Activated CD4-positive, alpha-beta T cell treated with anti-CD3 and anti-CD28 coated beads, Interleukin-2, Interleukin-4, amounts not matched to agents 100 ng/mL and 50 ng/mL, durations not matched to agents 16 hours and 8 hours (primary cell): ENCODE measurements around the gene SLC9A6.
A peak's percentile ranks its signal among the peaks of the same experiment; 100 is the strongest.

ENCODE experiments used
- DNase-seq: peaks from one replicate; pipeline ENCODE4 v3.0.0-alpha.2; 2020; ENCODE audit warnings: low spot score

Gene SLC9A6

DNA sequence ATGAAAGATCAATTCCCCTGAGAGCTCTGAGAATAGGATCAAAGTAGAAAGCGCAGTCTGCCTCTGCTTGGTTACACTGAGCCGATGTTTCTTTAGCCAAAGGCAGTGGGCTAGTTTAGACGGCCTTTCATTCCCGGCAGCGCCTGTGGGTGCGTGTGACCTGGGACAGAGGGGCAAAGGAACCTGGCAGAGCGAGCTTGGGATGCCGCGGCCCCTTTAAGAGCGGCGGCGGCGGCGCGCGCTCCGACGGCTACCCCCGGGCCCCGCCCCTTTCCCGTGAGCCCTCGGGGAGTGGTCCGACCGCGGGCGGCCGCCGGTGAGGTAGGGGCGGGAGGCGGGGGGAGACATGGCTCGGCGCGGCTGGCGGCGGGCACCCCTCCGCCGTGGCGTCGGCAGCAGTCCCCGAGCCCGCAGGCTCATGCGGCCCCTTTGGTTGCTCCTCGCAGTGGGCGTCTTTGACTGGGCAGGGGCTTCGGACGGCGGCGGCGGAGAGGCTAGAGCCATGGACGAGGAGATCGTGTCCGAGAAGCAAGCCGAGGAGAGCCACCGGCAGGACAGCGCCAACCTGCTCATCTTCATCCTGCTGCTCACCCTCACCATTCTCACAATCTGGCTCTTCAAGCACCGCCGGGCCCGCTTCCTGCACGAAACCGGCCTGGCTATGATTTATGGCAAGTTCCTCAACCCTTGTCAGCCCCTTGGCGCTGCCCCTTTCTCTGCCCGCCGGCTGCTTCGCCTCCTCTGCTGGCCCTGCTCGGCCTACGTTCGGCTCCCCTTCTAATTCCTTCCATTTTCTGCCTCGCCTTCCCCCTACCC, at the start of gene SLC9A6:
Gene SLC9A6 (plus strand): TSS at position 279 of the 816 bp plus-strand sequence. CDS start 224 bp downstream, at position 503.
- peak; percentile 45 for DNase-seq

DNA sequence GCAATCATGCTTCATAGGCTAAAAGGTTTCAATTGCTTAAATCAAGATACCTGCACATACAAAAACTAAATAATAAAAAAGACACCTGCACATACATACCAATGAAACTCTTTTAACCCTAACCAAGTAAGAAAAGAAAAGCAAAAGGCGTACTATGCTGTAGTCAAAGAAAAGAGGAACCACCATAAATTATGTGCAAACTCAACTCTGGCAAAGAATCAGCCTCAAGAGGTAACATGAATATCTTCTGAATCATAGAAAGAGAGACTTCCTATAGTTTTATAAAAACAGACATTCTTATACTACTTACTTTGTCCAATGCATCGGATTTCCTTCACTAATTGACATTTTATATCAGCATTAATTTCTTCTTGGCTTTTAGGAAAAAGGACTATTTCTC, 40.7 kb upstream of the SLC9A6 start:
- no peak for DNase-seq

DNA sequence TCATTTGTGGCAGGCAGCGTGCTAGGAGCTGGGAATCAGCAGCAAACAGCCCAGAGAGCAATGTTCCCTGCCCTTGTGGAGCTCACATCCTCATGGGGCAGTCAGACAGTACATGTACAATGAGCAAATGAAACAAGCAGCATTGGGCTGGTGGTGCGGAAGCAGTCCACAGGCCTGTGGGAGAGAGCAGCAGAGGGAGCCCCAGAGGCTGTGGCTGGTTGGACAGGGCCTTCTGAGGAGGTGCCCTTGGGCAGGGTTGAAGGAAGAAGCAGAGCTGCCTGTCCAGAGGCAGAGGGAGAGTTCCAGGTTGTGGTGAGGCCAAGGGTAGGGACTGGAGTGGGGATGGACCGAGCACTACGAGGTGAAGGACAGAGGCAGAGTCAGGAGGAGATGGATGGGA, 33.9 kb upstream of the SLC9A6 start:
- no peak for DNase-seq

DNA sequence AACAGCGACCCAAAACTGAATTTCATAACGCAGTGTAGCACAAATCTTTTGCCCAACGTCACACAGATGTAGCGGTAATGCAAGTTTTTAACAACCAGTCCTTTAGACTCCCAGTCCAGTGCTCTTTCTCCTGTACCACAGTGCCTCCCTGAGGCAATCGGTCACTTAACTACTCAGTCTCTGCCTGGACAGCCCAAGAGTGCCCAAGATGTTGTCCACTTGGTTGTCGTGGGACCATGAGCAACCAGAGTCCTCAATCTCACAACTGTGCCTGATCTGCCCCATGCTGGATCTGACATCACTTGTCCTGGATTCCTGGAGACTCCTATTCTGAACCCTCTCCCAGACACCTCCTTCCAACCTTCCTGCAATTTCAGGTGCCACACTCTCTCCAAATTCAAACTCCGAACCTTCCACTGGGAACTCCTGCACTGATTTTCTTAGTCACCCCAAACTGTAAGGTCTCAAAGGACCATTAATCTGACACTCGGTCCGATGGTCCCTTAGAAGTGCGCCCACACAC, 12.1 kb upstream of the SLC9A6 start:
- DNase-seq, result no peak

DNA sequence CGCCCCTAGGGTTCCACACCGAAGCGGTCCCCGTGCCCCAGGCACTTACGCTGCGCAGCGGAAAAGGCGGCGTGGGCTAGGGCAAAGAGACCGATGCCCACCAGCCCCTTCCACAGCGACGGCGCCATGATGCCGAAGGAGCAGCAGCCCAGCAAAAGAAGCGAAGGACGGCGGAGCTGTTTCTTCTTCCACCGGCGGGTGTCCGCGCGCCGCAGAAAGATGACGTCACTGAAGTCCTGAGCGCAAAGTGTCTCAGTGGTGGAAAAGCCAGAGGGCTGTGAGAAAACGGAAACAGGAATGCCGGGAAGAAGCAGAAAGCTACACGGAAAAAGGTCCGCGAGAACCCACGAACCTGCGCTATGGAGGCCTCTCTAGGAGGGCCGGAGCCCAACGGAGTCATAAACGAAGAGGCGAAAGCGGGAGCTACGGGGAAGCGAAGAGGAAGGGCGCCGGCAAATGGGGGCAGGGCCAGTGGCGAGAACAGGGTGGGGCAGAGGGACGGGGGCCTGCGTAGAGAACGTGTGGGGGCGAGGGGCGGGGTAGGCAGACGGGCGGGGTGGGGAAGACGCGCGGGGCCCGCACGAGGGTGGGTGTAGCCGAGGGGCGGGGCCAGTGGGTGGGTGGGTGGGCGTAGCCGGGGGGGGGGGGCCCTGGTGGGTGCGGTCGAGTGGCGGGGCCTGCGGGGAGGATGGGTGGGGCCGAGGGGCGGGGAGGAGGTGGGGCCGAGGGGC, 11.5 kb upstream of the SLC9A6 start, which contains the start of gene MMGT1:
Gene MMGT1 (minus strand): TSS at position 441 of the 731 bp plus-strand sequence. CDS start 313 bp downstream, at position 128.
- peak; percentile 73 for DNase-seq

DNA sequence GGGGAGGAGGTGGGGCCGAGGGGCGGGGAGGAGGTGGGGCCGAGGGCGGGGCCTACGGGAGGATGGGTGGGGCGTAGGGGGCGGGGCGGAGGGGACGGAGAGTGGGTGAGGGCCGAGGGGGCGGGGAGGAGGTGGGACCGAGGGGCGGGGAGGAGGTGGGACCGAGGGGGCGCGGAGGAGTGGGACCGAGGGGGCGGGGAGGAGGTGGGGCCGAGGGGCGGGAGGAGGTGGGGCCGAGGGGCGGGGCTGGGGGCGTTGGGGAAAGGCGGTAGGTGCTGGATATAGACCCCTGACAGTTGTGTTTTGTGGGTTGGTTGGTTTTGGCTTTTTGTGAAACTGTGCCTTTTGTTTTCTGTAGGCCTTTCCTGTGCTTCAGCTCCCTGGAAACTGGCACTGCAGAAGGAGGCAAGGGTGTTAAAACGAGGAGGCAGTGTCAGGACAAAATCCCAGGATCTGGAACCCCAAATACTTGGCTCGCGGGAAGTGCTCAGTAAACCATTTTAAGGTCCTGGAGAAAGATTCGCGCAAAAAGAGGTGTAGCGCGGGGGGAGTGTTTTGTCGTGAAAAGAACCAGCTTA, 10.9 kb upstream of the SLC9A6 start:
- peak; percentile 66 for DNase-seq

DNA sequence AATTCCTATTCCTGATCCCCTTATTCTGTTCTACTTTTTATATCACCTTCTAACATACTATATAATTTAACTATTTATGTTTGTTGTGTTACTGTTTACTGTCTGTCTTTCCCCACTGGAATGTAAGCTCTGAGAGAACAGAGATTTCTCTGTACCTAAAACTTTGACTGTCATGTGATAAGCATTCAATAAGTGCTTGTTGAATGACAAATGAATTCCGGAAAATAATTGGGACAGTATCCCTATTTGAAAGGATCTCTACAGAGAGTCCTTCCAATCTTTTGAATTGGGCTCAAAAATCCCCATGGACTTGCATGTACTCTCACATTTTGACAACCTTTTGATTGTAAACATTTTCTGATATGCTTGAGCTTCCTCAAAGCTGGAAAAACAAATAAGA, 9.8 kb upstream of the SLC9A6 start:
- no peak for DNase-seq

DNA sequence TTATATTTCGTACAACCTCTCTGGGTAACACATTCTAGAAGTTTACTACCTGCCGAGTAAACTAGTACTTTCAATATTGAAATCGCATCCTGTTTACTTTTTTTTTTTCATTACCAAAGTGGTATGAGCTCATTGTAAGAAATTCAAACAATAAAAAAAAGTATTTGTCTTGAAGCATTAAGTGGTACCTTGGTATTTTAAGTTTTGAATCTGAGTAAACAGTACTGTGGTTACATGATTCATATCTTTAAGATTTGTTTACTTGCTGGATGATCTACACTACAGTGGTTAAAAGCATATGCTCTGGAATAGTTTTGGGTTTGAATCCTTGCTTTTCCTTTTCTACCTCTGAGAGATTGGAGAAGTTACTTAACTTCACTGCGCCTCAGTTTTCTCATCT, 7.6 kb upstream of the SLC9A6 start:
- DNase-seq, result no peak

DNA sequence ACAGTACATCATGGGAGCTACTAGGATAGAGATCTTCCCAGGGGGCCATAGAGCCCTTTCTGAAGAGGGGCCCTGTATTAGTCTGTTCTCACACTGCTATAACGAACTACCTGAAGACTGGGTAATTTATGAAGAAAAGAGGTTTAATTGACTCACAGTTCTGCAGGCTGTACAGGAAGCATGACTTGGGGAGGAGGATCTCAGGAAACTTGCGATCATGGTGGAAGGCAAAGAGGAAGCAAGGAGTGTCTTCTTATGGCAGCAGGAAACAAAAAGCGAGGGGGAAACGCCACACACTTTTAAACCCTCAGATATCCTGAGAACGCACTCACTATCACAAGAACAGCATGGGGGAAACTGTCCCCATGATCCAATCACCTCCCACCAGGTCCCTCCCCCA, 4.2 kb upstream of the SLC9A6 start:
- no peak for DNase-seq

DNA sequence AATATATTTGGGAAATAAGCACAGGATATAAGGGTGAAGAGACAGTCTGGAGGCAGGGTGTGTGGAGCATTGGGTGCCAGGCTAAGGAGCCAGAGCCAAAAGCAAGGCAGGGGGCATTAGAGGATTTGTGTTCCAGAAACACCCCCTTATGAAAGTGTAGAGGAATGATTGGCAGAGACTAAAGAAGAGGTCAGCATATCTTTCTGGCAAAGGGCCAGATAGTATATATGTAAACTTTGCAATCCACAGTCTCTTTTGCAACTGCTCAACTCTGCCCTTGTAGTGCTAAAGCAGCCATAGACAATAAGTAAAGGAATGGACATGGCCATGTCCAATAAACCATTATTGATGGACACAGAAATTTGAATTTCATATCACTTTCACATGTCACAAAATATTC, 3.6 kb upstream of the SLC9A6 start:
- DNase-seq, result no peak

DNA sequence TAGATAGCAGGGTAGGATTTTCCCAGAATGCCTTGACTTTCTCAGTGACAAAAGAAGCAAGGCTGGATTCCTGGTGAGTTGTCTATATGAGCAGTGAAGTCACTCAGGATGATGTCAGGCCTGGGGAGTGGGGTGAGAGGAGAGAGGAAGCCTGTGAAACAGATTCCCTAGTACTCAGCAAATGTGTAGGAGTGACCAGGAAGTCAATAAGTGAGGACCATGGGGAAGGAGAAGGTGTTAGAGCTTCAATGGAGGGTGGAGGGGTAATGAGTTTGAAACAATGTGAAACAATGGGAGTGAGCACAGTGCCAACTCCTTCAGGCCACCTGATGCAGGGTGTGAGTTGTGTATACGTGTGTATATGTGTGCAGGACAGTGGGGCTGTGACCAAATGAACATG, 2.4 kb upstream of the SLC9A6 start:
- no peak for DNase-seq

DNA sequence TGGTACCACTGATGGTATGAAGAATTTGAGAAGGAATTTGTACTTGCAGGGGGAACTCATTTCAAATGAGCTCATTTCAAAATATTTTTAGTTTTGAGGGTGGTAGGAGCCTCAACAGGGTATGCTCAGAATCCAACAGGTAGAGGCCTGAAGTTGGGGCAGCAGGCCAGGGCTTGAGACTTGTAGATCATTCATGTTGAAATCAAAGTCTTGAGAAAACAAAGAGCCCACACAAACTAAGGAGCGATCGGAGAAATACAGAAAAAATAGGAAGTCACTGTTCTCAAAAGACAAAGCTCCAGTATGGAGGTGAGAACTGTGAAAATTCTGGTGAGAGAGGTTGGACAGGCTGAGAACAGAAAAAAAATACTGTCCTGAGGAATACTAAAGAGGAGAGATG, 979 bp upstream of the SLC9A6 start:
- no peak for DNase-seq

DNA sequence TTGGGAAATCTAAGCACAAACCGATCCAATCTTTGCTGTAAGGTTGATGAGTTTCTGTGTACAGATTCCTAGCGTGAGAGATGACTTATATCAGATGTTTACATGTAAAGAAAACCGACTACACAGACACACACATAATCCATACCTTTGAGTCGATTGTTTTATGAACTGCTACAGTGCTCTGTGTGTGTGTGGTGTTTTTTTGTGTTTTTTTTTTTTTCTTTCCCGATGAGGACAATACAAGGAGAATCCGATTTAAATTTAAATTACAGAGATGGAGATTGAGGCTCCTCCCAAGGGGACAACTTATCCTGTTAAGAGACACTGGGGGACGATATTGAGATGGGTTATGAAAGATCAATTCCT, 461 bp upstream of the SLC9A6 start:
- DNase-seq, result no peak

DNA sequence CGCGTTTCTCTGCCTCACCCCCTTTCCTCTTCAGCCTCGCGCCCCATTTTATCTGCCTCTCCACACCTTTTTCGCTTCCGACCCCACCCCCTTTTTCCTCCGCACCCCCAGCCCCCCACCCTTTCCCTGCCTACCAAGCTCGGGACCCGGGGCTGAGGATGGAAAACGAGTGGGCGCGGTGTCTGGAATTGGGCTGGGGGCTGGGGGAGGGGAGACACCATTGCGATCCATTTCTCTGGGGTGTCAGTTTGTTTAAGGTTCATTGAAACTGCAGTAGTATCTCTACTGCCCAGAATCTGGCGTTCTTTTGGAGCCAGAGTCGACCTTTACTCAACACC, 707 bp downstream of the SLC9A6 start:
- DNase-seq, result no peak

DNA sequence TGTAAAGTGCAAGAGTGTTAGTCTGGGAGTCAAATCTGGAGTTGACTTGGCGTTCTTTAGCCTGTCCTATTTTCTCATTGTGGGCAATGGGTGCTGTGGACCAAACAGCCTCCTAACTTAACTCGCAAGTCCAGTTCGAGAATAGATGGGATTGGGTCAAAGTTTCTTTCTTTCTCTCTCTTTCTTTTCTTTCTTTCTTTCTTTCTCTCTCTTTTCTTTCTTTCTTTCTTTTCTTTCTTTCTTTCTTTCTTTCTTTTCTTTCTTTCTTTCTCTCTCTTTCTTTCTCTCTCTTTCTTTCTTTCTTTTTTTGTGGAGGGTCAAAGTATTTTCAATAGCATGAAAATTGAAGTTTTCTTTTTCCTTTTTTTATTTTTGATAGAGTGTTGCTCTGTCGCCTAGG, 3.0 kb downstream of the SLC9A6 start:
- no peak for DNase-seq

DNA sequence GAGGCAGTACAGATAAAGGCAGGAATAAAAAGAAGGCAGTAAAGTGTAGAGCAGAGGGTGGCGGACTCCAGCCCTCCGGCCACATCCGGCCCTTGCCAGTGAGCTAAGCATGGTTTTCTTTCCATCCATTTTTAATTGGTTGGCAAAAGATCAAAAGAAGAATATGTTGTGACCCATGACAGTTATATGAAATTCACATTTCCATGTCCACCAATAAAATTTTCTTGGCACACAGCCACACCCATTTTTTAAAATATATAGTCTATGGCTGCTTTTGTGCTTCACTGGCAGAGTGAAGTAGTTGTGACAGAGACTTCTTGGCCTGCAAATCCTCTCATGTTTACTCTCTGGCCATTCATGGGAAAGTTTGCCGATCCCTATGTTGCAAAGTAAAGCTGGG, 29.8 kb downstream of the SLC9A6 start:
- no peak for DNase-seq

DNA sequence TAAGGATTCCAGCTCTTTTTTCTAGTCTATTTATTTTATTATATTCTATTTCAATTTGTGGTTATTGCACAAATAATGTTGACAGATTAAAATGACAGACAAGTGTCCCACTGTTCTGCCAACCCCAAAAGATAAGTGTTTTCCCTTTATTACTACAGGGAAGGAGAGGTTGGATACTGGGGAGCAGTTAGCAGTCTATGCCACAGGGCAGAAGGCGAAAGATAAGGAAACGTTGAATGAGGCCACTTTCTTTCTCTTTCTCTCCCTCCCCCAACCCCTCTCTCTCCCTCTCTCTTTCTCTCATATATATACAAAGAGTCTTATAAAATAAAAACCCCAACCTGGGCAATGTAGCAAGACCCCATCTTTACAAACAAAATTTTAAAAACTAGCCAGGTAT, 31.6 kb downstream of the SLC9A6 start:
- no peak for DNase-seq

DNA sequence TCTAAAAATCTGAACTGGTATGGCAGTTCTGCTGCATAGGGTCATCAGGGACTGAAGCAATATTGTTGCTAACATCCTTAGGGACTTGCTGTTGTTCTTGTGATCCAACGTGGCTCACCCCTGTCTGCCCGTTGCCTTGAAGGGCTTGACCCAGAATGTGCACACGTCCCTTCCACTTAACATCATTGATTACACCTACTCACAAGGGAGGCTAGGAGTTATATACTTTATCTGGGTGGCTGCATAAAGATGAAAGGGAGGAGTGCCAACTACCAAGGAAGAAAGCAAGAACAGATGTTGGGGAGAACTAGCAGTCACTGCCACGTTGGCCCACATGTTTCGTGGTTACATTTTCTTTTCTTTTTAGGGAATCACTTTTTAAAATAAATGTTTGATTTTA, 34.0 kb downstream of the SLC9A6 start:
- no peak for DNase-seq

DNA sequence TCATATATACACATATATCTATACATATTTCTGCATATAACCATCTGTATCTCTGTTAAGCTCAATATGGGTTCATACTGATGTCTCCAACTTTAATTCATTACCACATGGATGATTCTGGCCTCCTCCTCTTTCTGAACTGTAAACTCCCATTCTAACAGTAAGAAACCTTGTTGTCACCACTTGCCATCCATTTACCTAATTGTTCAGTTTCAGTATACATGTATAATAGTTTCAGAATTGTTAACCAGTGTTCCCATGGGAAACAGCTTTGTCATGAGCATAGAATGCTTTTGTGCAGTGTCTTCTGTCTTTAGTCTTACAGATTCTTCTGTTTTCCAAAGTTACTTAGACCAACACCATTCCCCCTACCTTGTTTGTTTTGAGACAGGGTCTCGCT, 35.9 kb downstream of the SLC9A6 start:
- DNase-seq, result peak; percentile 4

DNA sequence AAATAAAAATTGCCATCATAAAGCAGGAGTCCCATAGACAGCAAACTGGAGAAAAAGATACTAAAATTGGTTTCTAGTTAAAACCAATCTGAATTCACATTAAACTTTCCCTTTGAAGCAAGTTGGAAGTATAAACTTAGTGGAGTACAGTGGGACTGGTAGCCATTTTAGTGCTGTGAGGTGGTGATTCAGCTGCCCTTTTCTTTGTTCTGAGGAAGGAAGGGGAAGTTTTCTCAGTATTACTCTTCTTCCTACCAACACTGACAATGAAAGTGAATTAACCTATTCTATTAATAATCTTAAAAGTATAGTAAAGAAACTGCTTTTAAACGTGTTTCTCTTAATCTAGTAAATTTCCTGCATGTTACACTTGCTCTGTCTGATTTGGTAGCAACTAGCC, 36.7 kb downstream of the SLC9A6 start:
- DNase-seq, result peak; percentile 24

DNA sequence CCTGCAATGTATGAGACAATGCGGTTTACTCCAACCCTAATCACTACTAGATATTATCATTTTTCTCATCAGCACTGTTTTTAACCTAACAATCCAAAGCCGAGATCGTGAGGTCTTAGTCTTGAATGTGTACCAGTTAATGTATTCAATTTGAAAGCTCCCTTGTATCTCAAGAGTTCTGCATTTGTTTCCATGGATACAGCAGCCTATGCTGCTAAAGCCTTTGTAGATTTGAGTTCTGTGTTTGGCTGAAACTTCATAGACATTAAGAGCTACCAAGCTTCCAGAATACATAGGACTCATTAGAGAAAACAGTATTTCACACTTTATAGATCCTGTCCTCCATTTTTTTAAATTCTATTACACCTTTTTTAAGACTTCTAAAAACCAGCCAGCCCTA, 39.9 kb downstream of the SLC9A6 start:
- no peak for DNase-seq

DNA sequence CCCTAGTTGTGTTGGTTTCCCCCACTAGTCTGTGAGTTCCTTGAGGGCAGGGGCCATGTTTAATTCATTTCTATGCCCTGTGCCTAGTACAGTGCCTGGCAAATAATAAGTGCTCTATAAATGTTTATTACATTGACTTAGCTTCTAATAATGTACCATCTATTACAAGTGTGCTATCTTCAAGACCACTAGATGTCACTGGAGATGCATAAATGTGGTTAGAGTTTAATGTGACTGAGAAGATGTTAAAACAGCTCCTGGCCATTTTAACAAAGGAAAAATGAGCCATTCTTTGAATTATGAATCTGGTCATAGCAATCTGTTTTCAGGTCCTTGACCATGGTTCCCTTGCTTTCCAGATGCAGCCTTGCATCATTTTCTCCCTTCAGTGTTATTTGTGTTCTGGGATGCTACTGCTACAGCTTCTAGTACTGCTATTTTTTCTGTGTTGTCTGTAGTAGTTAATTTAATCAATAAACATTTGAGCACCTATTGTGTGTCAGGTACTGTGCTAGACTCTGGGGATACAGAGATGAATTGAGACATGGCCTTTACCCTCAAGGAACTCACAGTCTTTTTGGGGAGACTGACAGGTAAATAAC, 43.2 kb downstream of the SLC9A6 start:
- peak; percentile 50 for DNase-seq

DNA sequence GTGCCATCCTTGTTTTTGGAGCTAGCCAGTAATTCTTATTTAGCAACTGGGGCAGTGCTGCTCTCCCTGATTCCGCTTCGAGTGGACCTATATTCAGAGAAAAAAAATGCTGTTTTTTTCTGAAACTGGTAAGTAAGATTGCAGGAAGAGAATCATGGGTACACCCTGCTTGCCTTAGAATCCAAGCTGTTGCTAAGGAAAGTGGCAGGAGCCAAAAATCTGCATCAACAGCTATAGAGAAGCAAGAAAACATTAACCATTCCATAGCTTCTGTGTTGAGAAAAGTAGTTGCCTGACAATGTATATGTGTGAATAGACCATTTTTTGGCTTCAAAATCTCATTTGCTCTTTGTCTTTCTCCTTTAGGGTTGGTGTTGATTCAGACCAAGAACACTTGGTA, 44.5 kb downstream of the SLC9A6 start:
- no peak for DNase-seq
